H1 (cell line): ENCODE measurements around the gene PTK6. TPM values are rescaled to one million over a fixed set of nuclear protein-coding genes. Genes with fewer than 3 reads are reported as not detected.

Source experiments
- CTCF ChIA-PET: fragments of 300-600 bp; sonication (Branson Sonifier 250); formaldehyde crosslinking; loops from one replicate; lab custom pipeline; 2021; ENCODE audit not compliant: partially characterized antibody; lab: Charles Lee
- POLR2A ChIA-PET: fragments of 300-600 bp; sonication (Branson Sonifier 250); formaldehyde crosslinking; loops from one replicate; lab custom pipeline; 2021; ENCODE audit warnings: inconsistent platforms; ENCODE audit not compliant: partially characterized antibody; lab: Charles Lee
- DNase-seq, 2 experiments: peaks; one replicate each; pipeline versions ENCODE4 v3.0.0 to v3.0.0-alpha.2; 2010 to 2022; ENCODE audit warnings: low spot score in 2 of 2, low read depth in 1 of 2, mixed read lengths in 1 of 2
- FAIRE-seq: peaks from 2 replicates; lab custom pipeline; 2011; peaks lifted over from hg19 to GRCh38; lab: Jason Lieb, UNC
- H2AFZ ChIP-seq: 2 replicates; pipeline ENCODE4 v1.8.1; 2012; ENCODE audit warnings: low read length, inconsistent platforms
- H2AK5ac ChIP-seq: 2 replicates; pipeline ENCODE4 v1.6.1; 2013; ENCODE audit warnings: low read depth, low read length
- H2BK120ac ChIP-seq: replicated peaks from 2 replicates; pipeline ENCODE3; 2013; ENCODE audit warnings: low read depth, low read length, inconsistent platforms
- H2BK12ac ChIP-seq: 2 replicates; pipeline ENCODE4 v1.6.1; 2013; ENCODE audit warnings: low read depth, low read length
- H2BK15ac ChIP-seq: 2 replicates; pipeline ENCODE4 v1.6.1; 2013; ENCODE audit warnings: low read length
- H2BK20ac ChIP-seq: 2 replicates; pipeline ENCODE4 v1.6.1; 2013; ENCODE audit warnings: low read length
- H2BK5ac ChIP-seq: 2 replicates; pipeline ENCODE4 v1.6.1; 2013; ENCODE audit warnings: low read depth, low read length
- H3K14ac ChIP-seq: 2 replicates; pipeline ENCODE4 v1.6.1; 2013; ENCODE audit warnings: inconsistent platforms; ENCODE audit not compliant: insufficient read length
- H3K18ac ChIP-seq: 2 replicates; pipeline ENCODE4 v1.6.1; 2013; ENCODE audit warnings: low read length; ENCODE audit errors: extremely low read depth
- H3K23ac ChIP-seq: 2 replicates; pipeline ENCODE4 v1.6.1; 2013; ENCODE audit warnings: inconsistent platforms; ENCODE audit not compliant: insufficient read length
- H3K23me2 ChIP-seq: 2 replicates; pipeline ENCODE4 v1.6.1; 2013; ENCODE audit warnings: low read depth, low read length
- H3K27ac ChIP-seq: 2 replicates; pipeline ENCODE4 v1.6.1; 2011; ENCODE audit warnings: low read depth, low read length, inconsistent platforms
- H3K27me3 ChIP-seq, 4 experiments: replicated peaks in 1 of 4; 1 replicate in 1 of 4; 2 replicates in 3 of 4; pipeline versions ENCODE4 v1.6.1 to v1.8.1; 2011 to 2013; ENCODE audit warnings: low read length in 3 of 4, mild to moderate bottlenecking in 3 of 4, inconsistent platforms in 2 of 4, mixed read lengths in 2 of 4, moderate library complexity in 1 of 4; ENCODE audit not compliant: control insufficient read depth in 3 of 4, insufficient read depth in 3 of 4; ENCODE audit errors: extremely low read depth in 1 of 4
- H3K36me3 ChIP-seq, 4 experiments: 2 replicates each; pipeline versions ENCODE4 v1.6.1 to v1.8.1; 2011 to 2013; ENCODE audit warnings: mild to moderate bottlenecking in 4 of 4, low read length in 3 of 4, moderate library complexity in 2 of 4, control low read depth in 1 of 4, inconsistent platforms in 1 of 4; ENCODE audit not compliant: insufficient read depth in 4 of 4, control insufficient read depth in 2 of 4
- H3K4ac ChIP-seq: replicated peaks from 2 replicates; pipeline ENCODE3; 2013; ENCODE audit warnings: low read length, low read depth, mixed read lengths, inconsistent platforms; ENCODE audit not compliant: insufficient read length
- H3K4me1 ChIP-seq, 4 experiments: replicated peaks in 1 of 4; 1 replicate in 1 of 4; 2 replicates in 3 of 4; pipeline versions ENCODE4 v1.6.1 to v1.8.1; 2011 to 2013; ENCODE audit warnings: low read length in 3 of 4, inconsistent platforms in 2 of 4, mixed read lengths in 1 of 4; ENCODE audit not compliant: insufficient read depth in 4 of 4, control insufficient read depth in 3 of 4
- H3K4me2 ChIP-seq, 2 experiments: 2 replicates each; pipeline versions ENCODE4 v1.6.1 to v1.8.1; 2011 to 2013; ENCODE audit warnings: low read depth in 2 of 2, low read length in 2 of 2, control low read depth in 1 of 2, inconsistent platforms in 1 of 2, mild to moderate bottlenecking in 1 of 2; ENCODE audit not compliant: insufficient read depth in 1 of 2
- H3K4me3 ChIP-seq, 4 experiments: fragments of 200-600, 300-600 bp in 1 of 4; sonication (generic), shearing (Covaris generic), sonication (Bioruptor Twin) in 1 of 4; 2 replicates each; pipeline versions ENCODE4 v1.5.1 to v1.8.1; 2011 to 2016; ENCODE audit warnings: low read length in 4 of 4, low read depth in 3 of 4, control low read depth in 2 of 4, inconsistent platforms in 2 of 4, mild to moderate bottlenecking in 2 of 4, mixed read lengths in 1 of 4, moderate library complexity in 1 of 4; ENCODE audit not compliant: insufficient read depth in 2 of 4; ENCODE audit errors: extremely low read depth in 1 of 4
- H3K56ac ChIP-seq: replicated peaks from 2 replicates; pipeline ENCODE3; 2013; ENCODE audit warnings: low read depth, mild to moderate bottlenecking, mixed read lengths, low read length, inconsistent platforms; ENCODE audit not compliant: insufficient read length
- H3K79me1 ChIP-seq: 2 replicates; pipeline ENCODE4 v1.6.1; 2013; ENCODE audit warnings: low read depth, low read length, control low read depth
- H3K79me2 ChIP-seq, 2 experiments: 2 replicates each; pipeline versions ENCODE4 v1.6.1 to v1.8.1; 2012 to 2013; ENCODE audit warnings: low read length in 2 of 2, mild to moderate bottlenecking in 2 of 2, inconsistent platforms in 1 of 2; ENCODE audit not compliant: insufficient read depth in 2 of 2, control insufficient read depth in 1 of 2
- H3K9ac ChIP-seq, 4 experiments: replicated peaks in 1 of 4; 1 replicate in 1 of 4; 2 replicates in 3 of 4; pipeline versions ENCODE4 v1.6.1 to v1.8.1; 2011 to 2013; ENCODE audit warnings: low read depth in 3 of 4, low read length in 3 of 4, control low read depth in 2 of 4, mild to moderate bottlenecking in 2 of 4, moderate library complexity in 2 of 4, inconsistent platforms in 1 of 4; ENCODE audit errors: extremely low read depth in 1 of 4
- H3K9me3 ChIP-seq, 2 experiments: 2 replicates each; pipeline versions ENCODE4 v1.6.1 to v1.8.1; 2012 to 2013; ENCODE audit warnings: mild to moderate bottlenecking in 2 of 2, moderate library complexity in 2 of 2, control low read depth in 1 of 2, inconsistent platforms in 1 of 2, low read depth in 1 of 2, low read length in 1 of 2, mixed read lengths in 1 of 2; ENCODE audit not compliant: insufficient read depth in 2 of 2
- H4K20me1 ChIP-seq, 2 experiments: replicated peaks in 1 of 2; 2 replicates each; pipeline versions ENCODE3 to v1.8.1; 2011 to 2013; ENCODE audit warnings: inconsistent platforms in 2 of 2, low read length in 2 of 2, mild to moderate bottlenecking in 1 of 2; ENCODE audit not compliant: insufficient read depth in 2 of 2, control insufficient read depth in 1 of 2
- H4K5ac ChIP-seq: 2 replicates; pipeline ENCODE4 v1.6.1; 2013; ENCODE audit warnings: low read length, low read depth, mixed read lengths, inconsistent platforms; ENCODE audit not compliant: insufficient read length
- H4K8ac ChIP-seq: 2 replicates; pipeline ENCODE4 v1.8.0; 2013; ENCODE audit warnings: mild to moderate bottlenecking, moderate library complexity, low read length, inconsistent platforms; ENCODE audit not compliant: insufficient read depth; ENCODE audit errors: extremely low read depth
- H4K91ac ChIP-seq: replicated peaks from 2 replicates; pipeline ENCODE3; 2013; ENCODE audit warnings: low read length, mixed read lengths, inconsistent platforms; ENCODE audit not compliant: insufficient read length
- NRF1 ChIP-seq: IDR thresholded peaks from 2 replicates; pipeline ENCODE4 v1.6.1; 2011; ENCODE audit warnings: mild to moderate bottlenecking, low read depth, low read length, improper control_type of control experiment
- RAD21 ChIP-seq, 2 experiments: IDR thresholded peaks in 1 of 2; conservative IDR thresholded peaks in 1 of 2; 2 replicates each; pipeline ENCODE4 v1.6.1; 2011; ENCODE audit warnings: low read depth in 2 of 2, low read length in 2 of 2, improper control_type of control experiment in 1 of 2, inconsistent platforms in 1 of 2, mild to moderate bottlenecking in 1 of 2, moderate library complexity in 1 of 2
- RBBP5 ChIP-seq: IDR thresholded peaks from 2 replicates; pipeline ENCODE4 v1.7.1; 2012; ENCODE audit warnings: low read depth, mild to moderate bottlenecking, inconsistent platforms, low read length, moderate library complexity, borderline replicate concordance
- WGBS, 2 experiments: shearing (Covaris generic) in 1 of 2; methylation state at CpG; one replicate each; pipeline versions ENCODE4 v1.1.6 to v1.1.7; 2013 to 2015; ENCODE audit warnings: low lambda C conversion rate in 2 of 2, mixed read lengths in 2 of 2, inconsistent platforms in 1 of 2, low coverage in 1 of 2, missing lambda C conversion rate in 1 of 2; ENCODE audit not compliant: insufficient replicate concordance in 2 of 2, insufficient coverage in 1 of 2, insufficient read length in 1 of 2; ENCODE audit errors: extremely low coverage in 1 of 2, missing lambda C conversion rate in 1 of 2; 5-methylcytosine and 5-hydroxymethylcytosine counted together
- polyA plus RNA-seq, 7 experiments: library from polyadenylated mRNA; depleted of rRNA in 3 of 7; stranded (reverse) in 5 of 7; unstranded in 2 of 7; fragments of >200 nt in 5 of 7; fragments of 200-250 nt in 2 of 7; gene quantifications; 1 replicate in 5 of 7; 2 replicates in 1 of 7; 4 replicates in 1 of 7; pipeline versions ENCODE4 v1.2.1 to v1.2.3, GENCODE V29; 2011 to 2013; ENCODE audit warnings: missing spikeins in 2 of 7, mixed read lengths in 2 of 7
- total RNA-seq: library from RNA; stranded (reverse); fragmentation: NEBNext Ultra II Directional; extraction: Animal tissue kit (Norgen Biotek cat#: 25700); gene quantifications from 2 replicates; pipeline ENCODE4 v1.2.1, GENCODE V29; 2021
- TF ChIP-seq, protein P1 (sequence below): IDR thresholded peaks from 2 replicates; pipeline ENCODE4 v1.6.1; 2011; ENCODE audit warnings: low read length, improper control_type of control experiment

Gene PTK6
- total and polyA plus RNA-seq, 2 of the 8 experiments (the other 6 are each of a cell fraction or from before 2014, with no cell fraction given) = 0.12 to 0.19 TPM

DNA sequence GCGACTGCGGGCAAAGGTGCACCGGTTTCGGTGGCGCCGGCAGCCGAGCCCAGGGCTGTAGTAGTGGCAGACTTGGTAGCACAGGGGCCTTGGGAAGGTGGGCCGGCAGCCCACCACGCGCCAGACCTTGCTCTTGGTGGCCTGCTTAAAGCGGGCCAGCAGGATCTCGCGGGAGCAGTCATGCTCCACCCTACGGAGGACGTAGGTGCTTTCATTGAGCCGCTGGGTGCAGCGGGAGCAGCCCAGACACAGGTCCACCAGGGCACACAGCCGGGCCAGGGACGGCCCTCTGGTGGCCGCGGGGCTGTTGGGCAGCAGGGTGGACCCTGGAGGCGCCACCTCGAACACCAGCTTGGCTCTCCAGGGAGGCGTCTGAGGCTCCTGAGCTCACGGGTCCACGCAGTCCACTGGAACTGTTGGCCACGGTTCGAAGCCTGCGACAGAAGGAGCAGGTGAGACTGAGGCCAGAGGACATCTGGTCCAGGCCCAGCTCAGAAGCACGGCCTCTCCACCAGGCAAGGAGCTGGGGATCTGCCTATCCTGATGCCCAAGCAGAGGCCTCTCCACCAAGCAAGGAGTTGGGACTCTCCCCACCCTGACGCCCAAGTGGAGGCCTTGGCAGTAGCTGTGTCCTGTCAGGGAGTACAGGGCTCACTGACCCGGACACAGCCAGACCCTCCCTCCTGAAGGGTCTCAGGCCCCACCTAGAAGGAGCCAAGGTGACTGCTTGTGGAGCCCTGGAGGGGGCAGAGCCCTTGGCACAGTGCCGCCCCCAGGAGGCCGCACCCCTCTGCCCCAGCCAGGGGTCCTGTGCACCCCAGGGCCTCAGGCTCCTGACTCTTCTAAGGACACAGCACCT lies 35.8 kb upstream of the PTK6 start:
- Histone ChIP-seq H2AFZ (no peak overlapping the region), H3K36me3 (no peaks in the 10 kb centered on the region), H4K20me1 (peaks cover 0 to 3% of the 10 kb centered on the region in 2 experiments), H4K8ac (peak overlapping the region; percentile 68), H3K9me3 (no peaks in the 10 kb centered on the region), H2BK5ac (no peak overlapping the region), H3K18ac (no peak overlapping the region), H2AK5ac (no peak overlapping the region), H2BK12ac (no peak overlapping the region), H4K91ac (peak overlapping the region; percentile 42), H3K27ac (no peak overlapping the region), H3K23ac (no peak overlapping the region), H3K23me2 (no peaks in the 10 kb centered on the region; the same call in 1 of the 2 replicates), H3K79me2 (no peaks in the 10 kb centered on the region), H3K4me2 (peak overlapping the region; percentile 63 to 95), H3K9ac (peak overlapping the region in 1 of 4 experiments; percentile 46; a peak in 1 of 7 replicates), H3K27me3 (no peaks in the 10 kb centered on the region; a peak in 1 of 7 replicates), H3K4me1 (peaks cover 0 to 6% (median 6%) of the 10 kb centered on the region in 4 experiments; a peak in 6 of 7 replicates), H3K56ac (no peak overlapping the region), H3K79me1 (no peaks in the 10 kb centered on the region), H2BK20ac (no peak overlapping the region), H3K4ac (peak overlapping the region; percentile 32), H2BK15ac (no peak overlapping the region), H2BK120ac (no peak overlapping the region), H4K5ac (no peak overlapping the region), H3K4me3 (peak overlapping the region; percentile 5 to 77 (median 48); a peak in 6 of 8 replicates), H3K14ac (no peak overlapping the region)
- FAIRE-seq (no peak), DNase-seq (no peak)
- ChIA-PET POLR2A (interaction anchor here (1.6 to 3.0 kb wide), 2 partner anchors 8 to 13 kb away, joined by 5 to 12 read pairs; no protein-coding TSS in a partner anchor), CTCF (interaction anchor here (0.7 to 3.2 kb wide), 12 partner anchors 10 to 127 kb away, joined by 3 to 20 read pairs (median 4); partner anchors contain the start of gene PTK6)
- WGBS, 2 experiments = 84% methylated on average over 33 of the region's 34 CpGs; no CpG with 5 or more reads in 1 of the 2 experiments
- TF ChIP-seq, protein P1, sequence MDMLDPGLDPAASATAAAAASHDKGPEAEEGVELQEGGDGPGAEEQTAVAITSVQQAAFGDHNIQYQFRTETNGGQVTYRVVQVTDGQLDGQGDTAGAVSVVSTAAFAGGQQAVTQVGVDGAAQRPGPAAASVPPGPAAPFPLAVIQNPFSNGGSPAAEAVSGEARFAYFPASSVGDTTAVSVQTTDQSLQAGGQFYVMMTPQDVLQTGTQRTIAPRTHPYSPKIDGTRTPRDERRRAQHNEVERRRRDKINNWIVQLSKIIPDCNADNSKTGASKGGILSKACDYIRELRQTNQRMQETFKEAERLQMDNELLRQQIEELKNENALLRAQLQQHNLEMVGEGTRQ = no peak
- TF ChIP-seq RAD21 (IDR thresholded peaks at IDR 0.05 in 1 of 2, conservative IDR thresholded peaks at IDR 0.05 in 1 of 2; ENCODE audit: low read depth in 2 of 2, low read length in 2 of 2) (peak; percentile 11 to 34; a peak in 2 of 4 replicates), NRF1 (no peak), RBBP5 (no peak)
